HL-60/S4 treated with phorbol 12-myristate 13-acetate at 8.2 ng/mL for 4 days and 3 days (cell line): ENCODE data around the gene HMG20B.

Source experiments
- in situ Hi-C: fragments of 300-500 bp; cut with MboI; formaldehyde crosslinking; loops from 2 replicates; pipeline ENCODE4 v1.15.0; 2022; ENCODE audit warnings: low sequenced_read_pairs

The HMG20B gene

GRCh38 chr19:3536429-3537100 lies 36.2 kb upstream of the HMG20B start:
- in situ Hi-C loops, result no loop called here

DNA sequence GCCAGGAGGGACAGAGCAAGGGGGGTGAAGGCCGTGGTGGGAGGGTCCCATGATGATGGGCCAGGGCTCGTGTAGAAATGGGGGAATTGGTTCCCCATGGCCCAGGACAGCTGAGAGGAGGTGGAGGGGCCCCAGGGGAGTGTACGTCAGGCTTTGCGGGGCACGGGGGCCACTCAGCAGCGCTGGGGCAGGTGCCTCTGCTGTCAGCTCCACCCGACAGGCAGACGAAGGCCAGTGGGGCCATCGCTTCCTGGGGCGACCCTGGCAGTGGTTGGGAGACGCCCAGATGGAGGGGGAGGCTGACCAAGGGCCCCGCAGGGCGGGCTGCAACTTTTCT lies 35.7 kb upstream of the HMG20B start:
- in situ Hi-C loops, result no loop called here

GRCh38 chr19:3537438-3538240 lies 35.1 kb upstream of the HMG20B start:
- in situ Hi-C loops, result no loop called here

DNA sequence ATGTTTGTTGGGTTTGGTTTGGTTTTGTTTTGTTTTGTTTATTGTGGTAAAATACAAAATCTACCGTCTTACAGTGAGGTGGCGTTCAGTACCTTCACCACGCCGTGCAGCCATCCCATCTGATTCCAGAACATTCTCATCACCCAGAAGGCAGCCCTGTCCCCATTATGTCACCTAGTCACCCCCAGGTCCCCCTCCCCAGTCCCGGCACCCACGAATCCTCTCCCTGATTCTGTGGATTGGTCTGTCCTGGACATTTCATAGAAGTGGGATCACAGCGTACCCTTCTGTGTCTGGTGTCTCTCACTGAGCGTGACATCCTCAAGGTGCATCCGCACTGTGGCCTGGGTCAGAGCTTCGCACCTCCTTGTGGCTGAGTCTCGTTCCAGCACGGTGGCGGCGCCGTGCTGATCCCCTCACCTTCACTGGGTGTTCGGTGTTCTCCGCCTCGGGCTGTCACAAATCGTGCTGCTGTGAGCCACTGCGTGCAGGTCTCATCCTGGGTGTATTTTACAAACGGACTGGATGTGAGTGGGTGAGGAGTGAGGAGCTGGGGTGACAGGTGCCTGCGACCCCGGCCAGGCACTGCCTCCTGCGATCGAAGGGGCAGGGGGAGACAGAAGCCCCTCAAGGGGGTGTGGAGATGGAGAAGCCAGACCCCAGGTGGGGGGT lies 34.4 kb upstream of the HMG20B start:
- in situ Hi-C loops, result no loop called here

DNA sequence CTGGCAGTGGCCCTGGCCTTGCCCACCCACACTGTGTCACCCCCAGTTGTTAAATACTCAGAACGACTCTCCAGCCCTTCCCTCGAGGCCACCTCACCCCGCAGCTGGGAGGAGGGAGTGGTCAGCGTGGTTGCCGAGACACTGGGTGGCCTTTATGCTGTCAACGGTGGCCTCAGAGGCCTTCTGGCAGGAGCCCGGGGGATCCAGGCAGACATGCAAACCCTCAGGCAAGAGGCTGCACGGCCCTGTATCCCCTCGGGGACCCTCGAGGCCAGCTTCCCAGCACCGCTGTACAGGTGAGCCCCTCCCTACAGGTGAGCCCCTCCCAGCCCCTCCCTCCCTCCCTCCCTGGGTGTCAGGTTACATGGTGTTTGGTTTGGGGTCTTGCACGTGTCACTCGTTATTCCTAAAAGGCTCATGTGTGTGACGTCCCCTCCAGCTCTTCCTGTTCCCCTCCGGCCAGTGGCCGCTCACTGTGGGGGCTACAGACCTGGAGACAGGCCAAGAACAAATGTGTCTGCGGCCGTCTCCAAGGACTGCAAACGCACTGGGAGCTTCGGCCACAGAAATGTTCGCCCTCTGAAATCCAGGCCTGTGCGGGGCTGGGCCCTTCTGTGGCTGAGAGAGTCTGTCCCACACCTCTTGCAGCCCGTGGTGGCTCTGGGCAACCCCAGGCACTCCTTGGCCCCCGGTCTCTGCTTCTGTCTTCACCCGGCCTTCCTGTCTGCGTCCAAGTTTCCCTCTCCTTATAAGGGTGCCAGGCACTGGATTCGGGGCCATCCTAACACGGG lies 33.6 kb upstream of the HMG20B start, which contains the start of gene TEKTIP1:
Gene TEKTIP1, plus strand, starts transcription at position 210 of the 791 bp plus-strand sequence. Its CDS starts 4 bp downstream, at position 214.
- in situ Hi-C loops, result no loop called here

DNA sequence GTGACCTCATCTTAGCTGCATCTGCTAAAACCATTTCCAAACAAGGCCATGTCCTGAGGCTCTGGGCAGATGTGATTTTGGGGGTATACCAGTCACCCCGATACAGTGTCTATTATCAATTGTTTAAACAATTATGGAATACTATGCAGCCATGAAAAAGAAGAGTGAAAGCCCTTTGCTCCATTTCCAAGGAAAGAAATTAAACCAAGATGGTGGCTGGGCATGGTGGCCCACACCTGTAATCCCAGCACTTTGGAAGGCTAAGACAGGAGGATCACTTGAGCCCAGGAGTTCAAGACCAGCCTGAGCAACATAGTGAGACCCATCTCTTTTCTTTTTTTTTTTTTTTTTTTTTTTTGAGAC lies 33.0 kb upstream of the HMG20B start:
- in situ Hi-C loops, result no loop called here

- in situ Hi-C loops, result no loop called here
These were observed 29.3 kb upstream of the HMG20B start for GRCh38 chr19:3543150-3544057.

DNA sequence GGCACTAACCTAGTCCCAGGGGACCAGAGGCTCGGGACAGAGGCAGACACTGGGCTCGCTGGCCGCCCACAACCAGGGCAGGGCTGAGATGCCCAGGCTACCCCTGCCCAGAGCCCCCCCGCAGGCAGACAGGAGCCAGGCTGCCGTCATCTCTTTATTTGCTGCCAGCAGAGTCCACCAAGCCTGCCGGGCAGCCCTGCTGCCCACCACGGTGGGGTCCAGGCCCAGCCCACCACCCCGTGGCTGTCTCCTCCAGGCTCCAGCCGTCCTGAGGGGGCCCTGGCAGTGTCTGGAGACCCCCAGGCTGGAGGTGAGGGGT lies 28.7 kb upstream of the HMG20B start:
- in situ Hi-C loops, result no loop called here

DNA sequence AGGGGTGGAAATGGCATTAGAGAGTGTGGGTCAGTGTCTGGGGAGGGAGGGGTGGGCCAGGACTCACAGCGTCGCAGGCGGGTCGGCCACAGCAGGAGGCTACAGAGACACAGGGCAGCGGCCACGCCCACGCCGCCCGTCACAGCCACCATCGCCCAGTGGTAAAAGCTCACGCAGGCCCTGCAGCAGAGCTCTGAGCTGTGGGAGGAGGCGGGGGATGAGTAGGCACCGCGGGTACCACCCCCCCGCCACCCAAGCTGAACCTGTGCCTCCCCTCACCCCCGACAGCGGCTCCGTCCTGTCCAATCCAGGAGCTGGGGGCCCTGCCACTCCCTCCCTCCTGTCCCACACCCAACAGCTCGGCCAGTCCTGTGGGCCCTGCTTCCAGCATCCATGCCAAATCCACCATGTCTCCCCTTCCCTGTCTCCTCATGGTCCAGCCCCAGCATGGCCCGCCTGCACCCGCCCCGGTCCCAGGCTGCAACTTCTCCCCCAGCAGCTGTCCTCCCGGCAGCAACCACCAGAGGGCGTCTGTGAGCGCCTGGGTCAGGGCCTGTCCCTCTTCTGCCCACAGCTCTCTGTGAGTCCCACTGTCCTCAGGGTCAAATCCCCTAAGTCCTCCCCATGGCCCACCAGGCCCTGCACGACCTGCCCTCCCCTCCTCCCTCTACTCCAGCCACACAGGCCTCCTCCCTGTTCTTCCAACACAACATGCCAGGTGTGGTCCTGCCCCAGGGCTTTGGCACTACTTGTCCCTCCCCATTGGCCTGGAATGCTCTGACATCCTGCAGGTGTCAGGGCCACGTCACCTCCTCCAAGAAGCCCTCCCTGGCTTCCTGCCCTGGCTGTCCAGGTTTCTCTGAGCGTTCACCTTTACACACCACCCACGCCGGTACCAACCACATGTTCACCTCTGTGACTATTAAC lies 27.7 kb upstream of the HMG20B start:
- in situ Hi-C loops, result no loop called here

GRCh38 chr19:3545669-3546034 lies 27.1 kb upstream of the HMG20B start:
- in situ Hi-C loops, result no loop called here

DNA sequence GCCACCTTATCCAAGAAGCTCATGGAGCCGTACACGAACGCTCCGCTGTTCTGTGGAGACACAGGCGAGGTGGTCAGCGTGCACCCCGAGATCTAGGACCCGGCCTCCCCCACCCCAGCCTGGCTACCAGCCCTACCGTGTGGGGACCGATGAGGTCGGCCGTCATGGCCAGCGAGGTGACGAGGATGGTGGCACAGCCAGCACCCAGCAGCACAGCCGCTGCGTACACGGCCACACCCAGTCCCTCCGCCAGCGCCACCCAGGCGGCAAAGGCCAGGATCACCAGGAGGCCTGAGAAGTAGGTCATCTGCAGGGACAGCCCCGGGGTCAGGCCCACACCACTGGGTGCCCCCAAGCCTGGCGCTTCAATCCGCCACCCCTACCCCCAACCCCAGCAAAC lies 26.6 kb upstream of the HMG20B start:
- in situ Hi-C loops, result no loop called here

DNA sequence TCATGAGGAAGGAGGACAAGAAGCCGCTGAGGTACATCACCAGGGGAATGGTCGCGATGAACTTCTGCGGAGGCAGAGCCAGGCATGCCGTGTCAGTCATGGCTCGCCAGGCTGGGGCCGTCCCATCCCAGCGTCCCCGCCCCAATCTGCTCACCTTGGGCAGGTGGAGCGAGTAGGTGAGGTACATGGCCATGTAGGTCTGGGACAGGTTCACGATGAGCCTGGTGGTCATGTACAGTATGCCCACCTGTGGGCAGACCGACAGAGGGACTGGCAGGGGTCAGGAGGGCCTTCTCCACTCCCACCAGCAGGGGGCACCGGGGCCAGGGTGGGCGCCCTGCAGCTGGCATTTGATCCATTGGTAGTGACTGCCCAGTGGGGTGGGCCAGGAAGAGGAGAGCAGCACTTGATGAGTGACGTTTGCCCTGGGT lies 25.4 kb upstream of the HMG20B start:
- in situ Hi-C loops, result no loop called here

- in situ Hi-C loops, result no loop called here
These were observed 24.9 kb upstream of the HMG20B start for GRCh38 chr19:3547767-3548282.

DNA sequence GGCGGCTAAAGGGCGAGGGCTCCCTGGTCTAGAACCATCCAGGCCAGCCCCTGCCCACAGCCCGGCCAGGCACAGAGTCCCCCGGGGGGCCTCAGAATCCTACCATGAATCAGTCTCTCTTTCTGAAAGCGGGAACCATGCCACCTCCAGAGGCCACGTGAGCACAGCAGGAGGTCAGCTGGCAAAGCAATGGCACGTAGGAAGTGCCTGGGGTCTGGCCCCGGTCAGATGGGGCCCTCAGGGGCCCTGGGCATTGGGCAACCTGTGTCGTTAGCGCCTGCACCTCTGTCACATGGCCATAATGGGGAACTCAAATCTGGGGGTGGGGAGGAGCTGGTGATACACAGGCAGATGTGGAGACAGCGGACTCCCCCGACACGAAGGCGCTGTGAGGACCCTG lies 24.1 kb upstream of the HMG20B start:
- in situ Hi-C loops, result no loop called here

GRCh38 chr19:3549816-3550215 lies 22.9 kb upstream of the HMG20B start:
- in situ Hi-C loops, result no loop called here

DNA sequence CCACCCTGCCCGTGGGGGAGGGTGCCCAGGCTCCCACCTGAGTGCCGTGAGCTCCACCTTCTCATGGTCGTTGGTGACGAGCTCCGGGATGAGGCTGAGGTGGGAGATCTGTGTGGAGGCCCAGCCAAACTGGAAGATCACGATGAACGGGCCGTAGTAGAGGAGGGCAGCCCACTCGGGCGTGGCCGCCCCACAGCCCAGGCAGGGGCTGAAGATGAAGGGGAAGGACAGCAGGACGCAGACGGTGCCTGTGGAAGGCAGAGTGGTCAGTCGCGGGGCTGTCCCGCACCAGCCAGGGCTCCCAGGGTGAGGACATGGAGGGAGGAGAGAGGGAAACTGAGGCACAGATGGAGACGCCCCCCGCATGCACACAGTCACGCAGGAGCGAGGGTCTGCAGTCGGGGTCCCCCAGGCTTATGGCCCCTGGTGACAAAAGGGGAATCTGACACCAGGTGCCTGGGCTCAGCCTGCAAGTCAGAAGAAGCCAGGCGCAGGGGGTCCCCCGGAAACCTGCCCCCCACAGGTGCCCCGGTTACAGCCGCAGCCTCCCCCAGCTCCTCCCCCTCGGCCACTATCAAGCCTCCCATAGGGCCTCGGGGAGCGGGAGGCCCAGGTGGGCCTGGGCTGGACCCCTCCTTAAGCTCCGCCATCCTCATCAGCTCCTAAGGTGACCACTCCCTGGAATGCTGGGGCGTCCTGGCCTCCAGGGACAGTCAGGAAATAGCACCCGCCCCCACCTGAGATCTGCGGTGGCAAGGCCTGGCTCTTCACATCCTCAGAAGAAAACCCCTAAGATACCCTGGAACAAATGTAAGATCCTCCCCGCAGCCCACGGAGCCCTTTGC lies 21.6 kb upstream of the HMG20B start:
- in situ Hi-C loops, result no loop called here

DNA sequence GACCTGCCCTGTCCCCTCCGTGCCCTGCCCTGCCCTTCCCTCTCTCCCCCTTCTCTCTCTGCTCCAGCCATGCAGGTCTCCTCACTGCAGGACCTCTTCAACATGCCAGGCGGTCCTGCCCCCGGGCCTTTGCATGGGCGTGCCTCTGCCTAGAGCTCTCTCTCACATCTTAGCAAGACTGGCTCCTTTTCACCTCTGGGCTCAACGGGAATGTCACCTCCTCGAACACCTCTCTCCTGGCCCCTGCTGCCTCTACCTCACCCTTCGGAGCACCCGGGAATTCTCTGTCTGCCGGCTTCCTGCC lies 21.0 kb upstream of the HMG20B start:
- in situ Hi-C loops, result no loop called here
